Anterior cingulate cortex (tissue), 58 donors: ENCODE data around the gene PPP1R15B.

Source experiments
- DNase-seq, 58 donors: peaks; one replicate each; lab custom pipeline; 2025; lab: John Stamatoyannopoulos, UW

The PPP1R15B gene

DNA sequence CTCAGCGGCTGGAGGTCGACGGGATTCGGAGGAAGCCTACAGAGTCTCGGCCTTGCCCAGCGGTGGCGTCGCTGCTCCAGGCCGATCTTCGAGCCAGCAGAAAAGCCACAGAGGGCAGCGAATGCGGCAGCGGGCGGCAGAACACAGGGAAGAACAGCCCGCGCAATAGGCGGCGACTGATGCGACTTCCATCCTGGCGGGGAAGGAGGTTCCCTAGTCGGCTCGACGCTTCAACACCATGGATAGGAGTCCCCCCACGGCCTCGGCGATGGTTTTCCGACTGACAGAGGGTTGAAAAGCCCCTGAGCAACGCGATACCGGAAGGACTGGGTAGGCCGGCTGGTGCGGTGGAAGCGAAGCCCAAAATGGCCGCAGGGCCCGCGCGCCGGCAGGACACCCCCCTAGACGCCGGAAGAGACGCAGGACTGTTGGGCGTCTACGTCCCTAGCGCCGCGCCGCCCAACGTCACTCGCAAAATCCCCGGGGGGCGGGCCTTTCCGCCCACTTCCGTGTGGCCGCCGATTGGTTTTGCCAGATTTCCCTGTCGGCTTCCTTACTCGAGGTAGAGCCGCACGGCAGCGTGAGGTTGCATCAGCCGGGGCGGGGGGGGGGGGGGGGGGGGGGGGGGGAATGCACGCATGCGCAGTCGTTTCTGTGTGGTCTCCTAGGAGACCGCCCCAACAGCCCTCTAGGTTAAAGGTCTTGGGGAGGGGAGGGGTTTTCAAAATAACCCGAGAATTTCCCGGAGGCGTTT is at the start of gene PPP1R15B:
PPP1R15B (minus strand) TSS at position 367 of the 754 bp plus-strand sequence. CDS start 406 bp downstream, outside the sequence.
- peak; percentile 69 to 99 (median 97) for DNase-seq

DNA sequence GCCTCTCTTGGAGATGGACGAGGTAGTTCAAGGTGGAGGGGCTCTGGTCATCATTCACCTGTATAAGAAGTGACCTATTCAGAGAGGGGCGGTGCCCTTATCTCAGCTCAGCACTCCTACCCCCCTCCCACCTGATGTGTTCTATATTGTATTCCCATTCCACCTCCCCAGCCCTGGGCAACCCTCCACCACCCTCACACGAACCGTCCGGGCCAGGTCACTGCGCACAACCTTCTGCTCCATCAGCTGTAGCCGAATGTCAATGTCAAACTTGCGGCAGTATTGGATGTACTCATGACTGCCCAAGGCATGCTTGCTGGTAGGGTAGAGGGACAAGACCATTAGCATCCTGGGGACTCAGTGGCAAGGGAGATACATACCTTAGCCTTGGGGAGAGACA is 48.7 kb upstream of the PPP1R15B start:
- no peak for DNase-seq

DNA sequence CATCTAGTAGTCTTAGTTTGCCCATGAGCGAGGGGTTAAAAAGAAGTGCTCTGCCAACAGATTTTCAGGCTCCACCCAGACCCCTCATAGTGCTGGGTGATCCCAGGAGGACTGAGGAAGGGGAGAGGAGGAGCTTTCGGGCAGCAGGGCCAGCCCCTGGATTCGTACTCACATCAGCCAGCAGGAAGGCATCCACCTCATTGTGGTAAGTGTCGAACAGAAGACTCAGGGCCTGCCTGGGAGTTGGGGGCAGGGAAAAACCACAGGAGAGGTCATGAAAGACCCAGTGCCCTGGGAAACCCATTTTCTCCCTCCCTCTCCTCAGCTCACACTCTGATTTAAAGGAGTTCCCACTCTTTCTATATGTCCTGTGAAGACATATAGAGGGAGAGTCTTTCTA is 48.1 kb upstream of the PPP1R15B start:
- no peak for DNase-seq

DNA sequence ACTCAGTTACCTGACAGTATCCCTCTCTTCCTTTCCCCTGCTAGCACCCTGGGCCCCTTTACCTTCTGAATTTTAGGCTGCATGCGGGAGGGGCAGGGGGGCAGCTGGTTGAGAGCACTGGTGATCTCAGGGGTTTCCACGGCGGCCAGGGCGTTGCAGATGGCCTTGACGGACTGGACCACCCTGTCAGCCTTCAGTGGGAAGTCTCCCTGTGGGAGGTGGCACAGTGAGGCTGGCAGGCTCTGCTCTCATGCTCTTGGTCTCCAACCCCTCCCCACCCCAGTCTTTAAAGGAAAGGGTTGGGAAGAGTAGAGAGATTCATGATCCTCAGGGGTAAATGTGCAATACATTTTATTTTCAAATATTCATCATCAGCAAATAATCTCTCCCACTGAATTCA is 46.0 kb upstream of the PPP1R15B start:
- DNase-seq, result peak in 1 of 58 donors; percentile 5

DNA sequence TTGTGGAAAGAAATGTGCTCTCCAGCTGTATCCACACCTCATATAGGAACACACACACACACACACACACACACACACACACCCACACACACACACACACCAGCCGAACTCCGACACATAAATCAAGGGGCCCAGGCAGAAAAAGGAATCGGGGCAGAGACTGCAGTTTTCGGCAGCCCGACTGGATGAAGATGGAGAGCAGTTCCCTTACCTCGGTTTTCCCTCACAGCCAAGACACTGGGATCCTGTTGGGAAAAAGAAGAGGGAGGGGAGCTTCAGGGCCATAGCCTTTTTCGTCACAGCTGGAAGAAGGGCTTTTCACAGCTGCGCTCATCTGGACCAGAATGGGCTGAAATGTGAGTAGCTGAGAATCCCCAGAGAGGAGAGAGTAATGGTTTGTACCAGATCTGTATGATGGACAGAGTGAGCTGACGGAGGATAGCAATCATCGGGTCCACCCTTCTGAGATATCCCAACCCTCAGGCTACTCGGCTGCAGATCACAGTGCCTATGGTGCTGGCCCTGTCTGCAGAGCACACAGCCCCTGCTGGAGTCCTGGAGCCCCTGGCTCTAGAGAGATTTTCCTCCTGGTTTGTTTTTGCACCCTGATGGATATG is 45.3 kb upstream of the PPP1R15B start:
- DNase-seq, result no peak

DNA sequence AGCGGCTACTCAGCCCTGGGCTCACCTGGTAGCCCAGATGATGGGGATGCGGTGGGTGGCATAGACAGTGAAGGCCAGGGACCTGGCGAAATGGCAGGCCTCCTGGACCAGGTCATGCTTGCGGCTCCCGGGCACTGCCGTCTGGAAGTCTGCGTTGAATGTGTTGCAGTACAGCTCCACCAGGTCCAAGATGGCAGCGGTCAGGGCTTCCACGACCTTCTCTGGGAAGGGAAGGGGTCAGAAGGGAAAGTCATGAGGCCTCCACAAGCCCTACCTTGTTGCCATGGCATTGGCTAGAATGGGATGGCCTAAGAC is 44.2 kb upstream of the PPP1R15B start:
- no peak for DNase-seq

DNA sequence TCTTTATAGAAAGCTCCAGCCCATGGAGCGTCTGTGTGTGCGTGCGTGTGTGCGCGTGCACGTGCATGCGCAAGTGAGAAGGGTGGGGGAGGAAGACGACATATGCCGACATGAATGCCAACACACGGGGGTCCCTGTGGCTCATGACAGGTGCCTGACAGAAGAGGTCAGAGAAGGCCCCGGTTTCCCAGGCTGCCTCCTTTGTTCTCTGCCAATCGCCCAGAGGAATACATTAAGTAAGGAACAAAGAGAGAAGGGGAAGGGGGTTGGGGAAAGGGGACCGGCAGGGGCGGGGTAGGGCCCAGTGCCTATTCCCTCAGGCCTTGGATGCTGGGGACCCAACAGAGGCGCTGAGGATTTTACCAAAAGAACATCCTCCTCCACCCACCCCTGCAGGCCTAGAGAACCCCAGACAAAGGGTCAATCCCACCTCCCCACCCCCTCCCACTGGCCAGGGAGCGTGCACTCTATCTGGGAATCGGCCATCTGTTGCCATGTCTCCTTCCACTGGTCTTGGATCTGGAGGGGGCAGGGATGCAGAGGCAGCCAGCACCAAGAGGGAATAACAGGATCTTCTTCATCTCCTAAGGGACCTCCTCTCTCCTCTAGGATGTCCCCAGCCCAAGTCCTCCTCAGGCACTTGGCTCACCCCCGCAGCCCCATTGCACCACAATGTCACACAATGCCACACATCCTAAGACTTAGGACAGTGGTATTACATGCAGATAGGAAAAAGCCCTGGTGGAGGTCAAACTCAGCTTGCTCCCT is 43.6 kb upstream of the PPP1R15B start:
- DNase-seq, result peak in 3 of 58 donors; percentile 18 to 27 (median 26)

DNA sequence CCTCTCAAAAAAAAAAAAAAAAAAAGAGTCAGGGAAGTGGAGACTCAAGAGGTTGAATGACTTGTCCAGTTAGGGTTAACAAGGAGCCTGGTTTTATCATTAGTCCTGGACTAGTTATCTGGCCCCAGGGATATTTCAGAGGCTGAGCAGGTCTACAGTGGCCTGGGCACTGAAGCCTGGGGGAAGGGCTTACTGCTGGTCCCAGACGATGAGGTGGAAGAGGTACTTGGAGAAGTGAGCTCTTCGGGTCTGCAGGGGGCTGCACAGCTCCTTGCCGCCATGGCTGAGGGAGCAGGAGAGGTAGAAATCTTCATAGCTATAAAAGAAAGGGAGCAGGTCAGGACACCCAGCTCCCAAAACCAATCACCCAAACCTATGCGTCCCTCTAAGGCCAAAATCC is 42.9 kb upstream of the PPP1R15B start:
- DNase-seq, result no peak

DNA sequence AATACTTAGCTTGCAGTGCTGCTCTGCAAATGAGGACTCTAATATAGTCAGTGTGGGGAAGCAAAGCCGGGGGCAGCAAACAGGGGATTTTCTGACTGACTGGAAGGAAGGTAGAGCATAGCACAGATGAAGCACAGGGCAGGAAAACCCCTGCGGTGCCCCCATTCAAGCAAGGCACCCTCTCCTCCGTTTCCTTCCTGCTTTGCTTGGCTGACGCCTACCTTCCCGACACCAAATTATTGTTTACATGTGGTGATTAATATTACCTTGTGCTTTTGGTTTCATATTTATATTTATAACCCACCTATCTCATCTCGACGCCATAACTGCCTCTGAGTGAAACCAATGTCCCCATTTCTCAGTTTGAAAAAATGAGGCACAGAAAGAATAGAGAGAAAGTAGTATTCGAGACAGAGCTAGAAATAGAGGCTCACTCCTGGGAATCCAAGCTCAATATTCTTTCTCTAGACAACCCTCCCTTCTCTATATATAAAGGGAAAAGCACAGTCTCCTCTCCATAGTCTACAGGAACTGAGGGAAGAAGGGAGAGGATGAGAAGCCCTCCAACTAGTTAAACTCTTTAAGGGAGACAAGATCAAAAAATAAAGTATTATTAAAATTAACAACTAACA is 41.6 kb upstream of the PPP1R15B start:
- DNase-seq, result no peak

DNA sequence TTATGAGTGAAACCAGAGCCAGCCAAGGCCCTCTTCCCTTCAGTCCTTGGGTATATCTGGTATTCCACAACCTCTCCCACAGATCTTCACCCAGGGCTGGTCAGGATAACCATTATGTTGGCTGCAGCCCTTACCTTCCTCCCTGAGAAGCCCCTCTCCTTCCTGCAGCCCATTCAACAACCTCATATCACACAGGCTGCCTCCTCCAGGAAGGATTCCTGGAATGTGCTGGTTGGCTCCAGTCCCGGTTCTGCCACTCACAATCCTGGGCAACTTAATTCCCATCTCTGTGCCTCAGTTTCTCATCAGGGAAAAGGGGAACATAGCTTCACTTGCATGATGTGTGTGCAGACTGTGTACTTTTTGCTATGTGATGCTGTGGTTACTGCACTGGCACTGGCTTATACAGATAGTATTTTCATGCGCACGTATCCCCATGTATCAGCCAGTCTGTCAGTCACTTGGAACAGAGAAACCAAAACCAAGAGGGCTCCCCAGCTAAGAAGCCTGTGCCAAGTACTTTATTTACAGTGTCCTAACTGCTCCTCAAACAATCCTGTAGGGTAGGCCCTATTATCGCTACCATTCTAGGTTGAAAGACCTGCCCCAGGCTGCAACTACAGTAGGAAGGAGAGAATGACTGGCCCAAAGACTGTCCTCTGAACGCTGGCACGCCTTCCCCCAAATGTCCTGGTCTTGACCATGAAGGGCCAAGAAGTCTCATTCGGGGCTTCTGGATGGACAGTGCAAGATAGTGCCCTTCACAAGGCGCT is 39.9 kb upstream of the PPP1R15B start:
- DNase-seq, result no peak

DNA sequence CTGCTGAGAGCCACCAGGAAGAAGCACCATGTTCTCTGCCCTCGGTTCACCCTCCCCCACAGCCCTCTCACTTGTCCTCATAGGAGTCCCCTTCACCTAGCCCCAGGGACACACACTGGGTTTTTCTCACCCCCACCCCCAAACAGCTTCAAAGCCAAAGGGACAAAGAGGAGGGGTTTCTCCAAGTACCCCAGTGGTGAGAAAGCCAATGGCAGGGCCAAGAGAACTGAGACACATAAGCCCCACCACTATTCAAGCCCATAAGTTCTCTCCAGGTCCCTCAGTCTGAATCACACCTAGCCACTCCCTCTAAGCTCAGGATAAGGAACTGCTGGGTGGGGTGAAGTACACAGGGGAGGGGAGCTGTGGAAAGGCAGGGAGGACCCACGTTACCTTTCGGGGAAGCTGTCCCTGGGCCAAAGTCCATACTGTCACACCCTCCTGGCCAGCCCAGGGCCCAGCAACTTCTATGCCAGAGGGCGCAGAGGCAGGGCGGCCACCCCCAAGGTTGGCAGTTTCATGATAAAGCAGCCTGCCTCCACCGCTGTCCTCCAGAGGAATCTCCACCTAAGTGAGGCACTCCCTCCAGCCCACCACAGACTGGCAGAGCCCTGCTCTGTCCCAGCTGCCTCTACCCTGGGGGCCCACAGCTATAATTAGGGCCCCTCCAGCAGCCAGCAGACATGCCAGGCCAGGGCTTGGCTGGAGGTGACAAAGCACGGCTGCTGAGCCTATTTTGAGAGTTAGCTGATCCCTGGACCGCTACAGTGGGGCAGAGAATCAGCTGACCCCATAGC is 39.0 kb upstream of the PPP1R15B start:
- no peak for DNase-seq

DNA sequence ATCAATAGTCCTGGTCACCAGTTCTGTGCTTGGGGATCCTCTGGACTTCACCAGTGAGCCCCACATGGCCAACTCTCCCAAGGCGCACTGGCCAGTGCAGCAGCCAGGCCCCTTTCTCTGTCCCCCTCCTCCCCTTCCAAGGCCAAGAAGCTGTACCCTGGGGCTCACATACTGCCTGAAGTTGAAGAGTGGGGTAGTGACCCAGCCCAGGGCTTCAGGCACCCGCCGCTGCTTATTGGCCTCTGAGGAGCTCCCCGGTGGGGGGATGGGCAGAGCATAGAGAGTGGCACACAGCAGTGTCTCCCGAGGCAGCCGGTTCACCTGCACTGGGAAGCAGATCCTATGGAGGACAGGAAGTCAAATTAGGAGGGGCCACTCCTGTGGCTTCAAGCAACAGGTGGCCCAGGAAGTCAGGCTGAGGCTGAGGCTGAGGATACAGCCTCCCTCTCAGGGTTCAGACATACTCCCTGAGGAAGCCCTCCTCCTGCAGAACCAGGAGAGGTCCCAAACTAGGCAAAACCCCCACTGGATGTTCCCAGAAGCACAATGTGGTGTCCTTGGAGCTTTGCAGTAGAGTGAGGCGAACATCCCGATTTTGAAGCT is 38.2 kb upstream of the PPP1R15B start:
- DNase-seq, result no peak

DNA sequence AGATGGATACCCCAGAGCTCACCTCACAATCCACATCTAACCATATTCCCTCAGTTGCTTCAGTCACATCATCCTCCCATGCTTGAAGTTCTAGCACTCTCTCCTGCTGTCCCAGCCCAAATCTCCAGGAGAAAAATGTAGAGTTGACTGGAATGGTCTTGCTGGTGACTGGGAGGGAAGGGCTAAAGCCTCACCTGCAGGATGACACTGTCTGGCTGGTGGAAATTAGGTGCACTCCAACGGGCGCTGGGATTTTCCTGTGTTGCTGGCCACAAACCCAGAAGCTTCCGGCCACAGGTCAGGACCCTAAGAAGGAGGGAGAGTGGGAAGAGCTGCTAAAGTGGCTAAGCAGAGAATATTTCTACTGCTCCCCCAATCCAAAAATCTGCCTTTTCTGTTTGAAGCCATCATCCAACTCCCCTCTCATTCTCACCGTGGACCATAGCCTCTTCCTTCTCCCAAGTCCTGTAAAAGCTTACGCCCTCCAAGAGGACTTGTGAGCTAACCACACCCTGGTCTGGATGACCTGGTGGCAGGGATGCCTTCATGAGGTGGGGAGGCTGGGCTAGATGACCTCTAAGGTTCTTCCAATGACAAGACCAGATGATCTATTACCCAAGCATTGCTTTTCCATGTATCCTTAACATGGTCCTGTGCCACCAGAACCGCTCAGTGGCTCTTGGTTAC is 37.5 kb upstream of the PPP1R15B start:
- no peak for DNase-seq

DNA sequence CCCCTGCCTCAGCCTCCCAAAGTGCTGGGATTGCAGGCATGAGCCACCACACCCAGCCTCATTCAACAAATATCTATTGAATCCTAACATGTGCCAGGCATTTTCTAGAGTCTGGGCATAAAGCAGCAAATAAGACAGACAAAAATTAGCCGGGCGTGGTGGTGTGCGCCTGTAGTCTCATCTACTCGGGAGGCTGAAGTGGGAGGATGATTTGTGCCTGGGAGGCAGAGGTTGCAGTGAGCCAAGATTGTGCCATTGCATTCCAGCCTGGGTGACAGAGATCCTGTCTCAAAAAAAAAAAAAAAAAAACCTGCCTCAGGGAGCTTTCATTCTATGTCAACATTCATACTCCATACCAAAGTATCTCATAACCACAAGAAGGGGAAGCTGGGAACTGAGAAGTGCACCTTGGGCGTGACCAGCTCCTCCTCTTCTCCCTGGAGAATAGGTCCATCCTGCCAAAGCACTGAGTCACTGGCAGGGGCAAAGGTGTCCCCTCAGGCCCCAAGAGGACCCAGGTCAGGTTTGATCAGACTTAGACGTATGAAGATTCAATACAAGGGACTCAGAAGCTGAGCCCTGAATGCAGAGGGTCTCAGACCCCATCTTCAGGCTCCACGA is 36.8 kb upstream of the PPP1R15B start:
- no peak for DNase-seq

DNA sequence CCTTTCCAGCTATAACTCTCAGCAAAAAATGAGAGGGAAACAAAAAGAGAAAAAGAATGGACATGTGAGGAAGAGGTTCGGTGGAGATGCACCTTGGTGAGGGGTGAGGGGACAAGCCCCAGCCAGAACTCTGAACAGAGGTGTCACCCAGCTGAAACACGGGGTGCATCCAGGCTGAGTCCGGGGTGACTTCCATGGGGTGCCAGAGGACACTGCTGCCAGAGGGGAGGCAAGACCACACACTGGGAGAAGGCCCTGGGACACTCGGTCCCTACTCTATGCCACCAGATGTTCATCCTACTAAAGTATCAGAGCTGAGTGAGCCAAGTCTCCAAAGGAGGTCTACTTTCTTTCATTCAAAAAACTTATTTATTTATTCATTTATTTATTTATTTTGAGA is 36.1 kb upstream of the PPP1R15B start:
- no peak for DNase-seq

DNA sequence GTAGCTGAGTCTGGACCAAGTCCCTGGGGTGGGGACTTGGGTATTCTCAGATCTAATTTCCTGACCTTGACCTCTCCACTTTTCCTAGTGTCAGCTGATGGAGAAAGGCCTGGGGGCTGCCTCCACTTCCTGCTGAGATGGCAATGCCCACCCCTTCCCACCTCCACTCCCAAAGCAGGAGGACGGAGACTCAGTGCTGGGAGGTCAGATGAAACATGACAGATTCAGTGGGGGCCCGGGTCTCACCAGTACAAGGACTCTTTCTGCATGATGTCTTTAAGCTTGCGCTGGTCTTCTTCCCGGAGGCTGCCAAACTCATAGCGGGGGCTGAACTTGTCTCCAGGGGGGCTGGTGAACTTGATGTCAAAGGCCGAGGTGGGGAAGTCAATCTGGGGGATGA is 35.6 kb upstream of the PPP1R15B start:
- no peak for DNase-seq

DNA sequence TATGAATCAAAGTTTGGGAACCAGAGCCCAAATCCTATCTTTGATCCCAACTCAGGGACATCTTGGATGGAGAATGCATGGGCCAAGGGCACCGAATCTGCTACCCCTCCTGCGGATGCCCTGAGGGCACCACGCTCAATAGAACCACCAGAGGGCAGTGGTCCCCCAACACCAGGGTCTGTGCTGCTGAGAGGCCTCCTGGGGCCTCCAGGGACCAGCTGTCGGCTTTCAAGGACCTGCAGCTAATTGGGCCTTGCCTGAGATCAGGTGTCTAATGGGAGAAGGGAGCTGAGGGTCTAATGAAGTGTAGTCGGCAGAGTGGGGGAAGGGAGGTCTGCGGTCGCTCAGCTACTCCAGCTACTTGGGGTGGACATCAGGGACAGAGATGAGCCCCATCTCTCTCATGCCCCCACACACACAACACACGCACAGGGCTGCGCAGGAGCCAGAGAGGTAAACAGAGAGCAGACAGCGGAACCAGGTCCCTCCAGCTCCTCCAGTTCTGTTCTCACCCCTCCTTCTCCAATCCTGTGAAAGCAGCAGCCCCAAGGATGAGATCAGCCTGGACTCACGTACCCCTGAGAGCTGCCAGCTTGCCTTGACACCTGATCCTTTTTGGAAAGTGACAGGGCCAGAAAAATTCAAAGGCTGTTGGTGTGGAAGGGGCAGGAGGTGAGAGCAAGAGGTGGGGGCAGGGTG is 34.9 kb upstream of the PPP1R15B start:
- peak in 52 of 58 donors; percentile 10 to 76 (median 54) for DNase-seq
